Skeletal muscle cell (primary cell): Measurements from ENCODE around the gene DNAAF9.

Experiments
- DNase-seq: peaks from one replicate; pipeline ENCODE4 v3.0.0-alpha.2; 2010; ENCODE audit warnings: low read depth
- H3K4me3 ChIP-seq: 2 replicates; pipeline ENCODE4 v1.5.1; 2011; ENCODE audit warnings: low read depth, mild to moderate bottlenecking, control low read depth, low read length, moderate library complexity

The DNAAF9 gene

DNA sequence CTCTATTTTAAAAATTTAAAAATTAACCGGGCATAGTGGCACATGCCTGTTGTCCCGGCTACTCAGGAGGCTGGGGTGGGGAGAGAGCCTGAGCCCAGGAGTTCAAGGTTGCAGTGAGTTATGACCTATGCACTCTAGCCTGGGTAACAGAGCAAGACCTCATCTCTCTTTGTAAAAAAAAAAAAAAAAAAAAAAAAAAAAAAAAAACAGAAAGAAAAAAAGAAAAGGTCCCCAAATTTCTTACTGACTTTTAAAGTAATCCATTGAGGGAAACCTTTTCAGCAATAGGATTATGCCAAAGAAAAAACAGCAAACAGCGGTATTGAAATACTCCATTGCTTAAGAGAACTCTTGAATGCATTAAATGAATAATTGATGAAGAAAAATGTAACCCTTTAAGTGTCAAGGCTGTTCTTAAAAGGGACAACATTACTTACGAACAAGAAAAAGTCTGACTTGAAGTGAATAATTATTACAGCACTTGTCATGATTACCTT, 6.0 kb upstream of the DNAAF9 start:
- DNase-seq = no peak
- no peak overlapping the region for H3K4me3 ChIP-seq

DNA sequence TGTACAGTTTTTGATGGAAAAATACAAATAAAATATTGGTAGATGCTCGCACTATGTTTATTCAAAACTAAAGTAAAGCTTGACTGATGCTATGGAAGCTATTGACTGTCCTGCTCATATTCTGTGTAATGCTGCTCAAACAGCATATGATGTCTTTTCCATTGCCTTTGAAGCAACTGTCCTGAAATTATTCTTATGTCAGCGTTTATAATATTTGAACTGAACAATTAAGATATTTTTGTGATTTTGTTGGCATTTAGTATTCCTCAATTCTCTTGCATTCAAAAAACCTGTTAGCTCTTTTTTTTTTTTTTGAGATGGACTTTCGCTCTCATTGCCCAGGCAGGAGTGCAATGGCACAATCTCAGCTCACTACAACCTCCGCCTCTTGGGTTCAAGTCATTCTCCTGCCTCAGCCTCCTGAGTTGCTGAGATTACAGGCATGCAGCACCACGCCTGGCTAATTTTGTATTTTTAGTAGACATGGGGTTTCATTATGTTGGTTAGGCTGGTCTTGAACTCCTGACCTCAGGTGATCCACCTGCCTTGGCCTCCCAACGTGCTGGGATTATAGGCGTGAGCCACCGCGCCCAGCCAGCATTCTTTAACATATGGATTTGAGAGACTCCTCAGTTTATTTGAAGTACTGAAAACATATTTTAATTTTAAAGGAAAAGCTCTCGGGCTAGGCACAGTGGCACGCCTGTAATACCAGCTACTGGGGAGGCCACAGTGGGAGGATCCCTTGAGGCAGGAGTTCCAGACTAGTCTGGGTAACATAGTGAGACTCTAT, 5.3 kb upstream of the DNAAF9 start:
- H3K4me3 ChIP-seq = no peak overlapping the region
- DNase-seq = no peak

DNA sequence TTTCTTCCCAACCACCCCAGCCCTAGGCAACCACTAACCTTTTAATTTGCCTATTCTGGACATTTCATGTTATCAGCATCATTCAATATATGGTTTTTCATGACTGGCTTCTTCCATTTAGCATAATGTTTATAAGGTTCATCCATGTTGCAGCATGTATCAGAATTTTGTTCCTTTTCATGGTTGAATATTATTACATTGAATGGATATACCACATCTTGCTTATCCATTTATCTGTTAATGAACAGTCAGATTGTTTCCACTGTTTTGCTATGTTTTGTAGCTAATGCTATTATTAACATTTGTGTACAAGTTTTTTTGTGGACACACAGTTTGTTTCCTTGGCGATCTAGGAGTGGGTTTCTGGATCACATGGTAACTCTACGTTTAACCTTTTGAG, 3.0 kb upstream of the DNAAF9 start:
- DNase-seq = no peak
- no peak overlapping the region for H3K4me3 ChIP-seq

DNA sequence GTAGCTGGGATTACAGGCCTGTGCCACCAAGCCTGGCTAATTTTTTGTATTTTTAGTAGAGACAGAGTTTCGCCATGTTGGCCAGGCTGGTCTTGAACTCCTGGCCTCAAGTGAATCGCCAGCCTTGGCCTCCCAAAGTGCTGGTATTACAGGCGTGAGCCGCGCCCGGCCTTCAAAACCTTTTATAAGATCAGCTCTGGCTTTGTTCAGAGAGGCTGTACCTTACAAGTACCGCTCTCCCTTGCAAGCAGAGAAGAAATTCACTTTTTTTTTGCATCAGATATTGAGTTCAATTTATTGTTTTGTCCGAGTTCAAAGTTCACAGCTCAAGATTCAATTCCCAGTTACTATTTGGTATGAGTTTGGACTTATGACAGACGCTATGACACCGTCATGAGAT, 1.9 kb upstream of the DNAAF9 start:
- no peak overlapping the region for H3K4me3 ChIP-seq
- DNase-seq = no peak

DNA sequence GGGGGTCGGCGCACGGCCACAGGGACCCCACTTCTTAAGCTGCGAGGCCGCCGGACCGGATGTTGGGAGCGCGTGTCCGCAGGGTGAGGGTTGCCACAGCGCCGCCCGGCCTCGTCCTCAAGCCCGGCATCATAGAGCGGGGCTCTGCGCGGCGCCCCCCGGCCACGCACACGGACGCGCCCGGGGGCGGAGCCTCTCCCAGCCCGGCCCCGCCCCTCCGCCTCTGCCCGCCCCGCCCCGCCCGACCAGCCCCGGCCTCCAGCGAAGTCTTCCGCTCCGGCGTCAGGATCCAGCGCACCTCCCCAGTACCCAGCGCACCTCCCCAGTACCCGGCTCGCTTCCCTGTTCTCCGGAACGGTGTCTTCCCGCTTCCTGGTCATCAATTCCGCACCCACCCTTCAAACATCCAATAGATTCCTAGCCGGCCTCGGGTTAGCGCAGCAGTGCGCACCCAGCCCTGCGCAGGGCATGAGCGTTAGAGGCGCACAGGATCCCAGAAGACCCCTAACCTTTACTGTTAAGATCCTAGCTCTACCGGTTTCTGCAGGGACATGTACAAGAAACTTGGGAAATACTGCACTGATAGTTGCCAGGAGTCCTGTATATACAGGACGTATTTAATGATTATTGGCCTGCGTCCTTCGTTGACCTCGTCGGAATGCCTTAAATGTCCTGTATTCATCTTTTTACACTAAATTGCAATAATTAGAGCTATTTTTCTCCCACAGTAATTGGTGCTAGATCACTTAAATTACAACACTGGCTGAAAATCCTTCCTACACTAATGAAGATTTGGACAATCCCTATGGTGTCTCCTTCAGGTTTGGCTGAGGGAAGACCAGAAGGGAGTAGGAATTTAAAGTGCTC, 535 bp upstream of the DNAAF9 start:
- peak; percentile 41 for DNase-seq
- H3K4me3 ChIP-seq = peak overlapping the region; percentile 92

DNA sequence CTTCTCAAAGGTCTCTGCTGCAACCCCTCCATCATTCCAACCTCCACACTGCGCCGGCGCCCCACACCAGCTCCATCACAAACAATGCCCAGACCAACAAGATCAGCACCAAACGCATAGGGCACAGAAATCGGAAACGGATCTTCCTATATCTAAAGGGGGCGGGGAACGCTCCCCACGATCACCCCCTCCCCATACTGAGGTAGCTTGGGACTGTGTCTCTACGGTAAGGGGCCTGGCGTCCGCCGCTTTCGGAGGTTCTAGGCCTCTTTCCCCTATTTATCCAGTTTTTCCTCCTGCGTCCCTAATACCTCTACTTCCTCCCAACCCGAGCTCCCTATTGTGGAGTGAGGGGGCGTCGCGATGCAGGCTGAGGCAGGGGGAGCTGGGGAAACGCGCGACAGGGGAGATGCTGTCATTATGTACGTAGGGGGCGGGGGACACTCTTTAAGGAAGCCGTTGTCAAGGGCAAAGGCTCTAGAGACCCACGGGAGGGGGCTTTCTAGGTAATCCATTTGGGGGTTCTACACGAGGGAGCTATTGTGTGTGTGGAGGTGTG, 909 bp downstream of the DNAAF9 start:
- DNase-seq = no peak
- H3K4me3 ChIP-seq = peak overlapping the region; percentile 92

DNA sequence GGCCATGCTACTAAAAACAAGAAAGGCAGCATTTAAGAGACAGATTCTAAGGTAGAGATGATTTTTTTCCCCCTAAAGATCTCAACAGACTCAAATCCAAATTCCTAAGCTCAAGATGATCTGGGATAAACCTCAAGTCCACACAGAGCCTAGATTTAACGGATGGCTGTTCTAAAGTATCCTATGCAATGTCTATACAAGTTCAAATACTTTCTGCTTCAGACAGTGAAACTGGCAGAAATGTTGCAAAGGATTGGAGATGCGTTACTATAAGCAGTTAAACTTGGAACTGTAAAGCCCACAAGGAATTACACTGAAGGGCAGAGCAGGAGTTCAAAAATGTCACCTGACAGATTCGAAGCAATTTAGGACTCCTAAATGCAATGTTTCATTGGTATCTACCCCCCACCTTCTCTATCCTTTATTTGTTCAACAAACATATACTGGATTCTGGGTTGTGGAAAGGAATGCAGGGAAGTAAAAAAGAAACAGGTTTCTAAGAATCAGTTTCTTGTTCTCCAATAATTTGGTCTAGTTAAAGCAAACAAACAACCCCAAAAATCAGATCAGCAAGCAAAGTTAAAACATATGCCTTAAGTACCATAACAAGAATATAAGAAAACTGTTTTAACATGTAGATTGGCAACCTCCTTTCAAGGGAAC, 1.6 kb downstream of the DNAAF9 start:
- no peak for DNase-seq
- peak overlapping the region; percentile 92 for H3K4me3 ChIP-seq

DNA sequence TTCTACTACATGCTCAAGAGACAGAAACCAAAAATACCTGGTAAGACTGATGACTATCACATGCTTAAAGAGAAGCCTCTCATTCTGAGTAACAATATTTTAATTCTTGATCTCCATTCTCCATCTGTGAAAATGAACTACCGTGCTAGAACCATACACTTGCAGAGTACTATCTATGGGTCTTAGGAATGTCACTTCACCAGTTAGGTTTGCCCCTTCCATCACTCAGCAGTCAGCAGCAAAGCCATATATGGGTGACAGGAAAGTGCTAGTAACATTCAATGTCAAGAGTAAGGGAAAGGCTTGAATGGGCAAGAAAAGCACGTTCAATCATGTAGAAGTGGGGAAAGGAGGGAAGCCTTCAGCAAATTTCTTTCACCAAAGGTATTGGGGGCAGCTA, 2.3 kb downstream of the DNAAF9 start:
- no peak overlapping the region for H3K4me3 ChIP-seq
- no peak for DNase-seq

DNA sequence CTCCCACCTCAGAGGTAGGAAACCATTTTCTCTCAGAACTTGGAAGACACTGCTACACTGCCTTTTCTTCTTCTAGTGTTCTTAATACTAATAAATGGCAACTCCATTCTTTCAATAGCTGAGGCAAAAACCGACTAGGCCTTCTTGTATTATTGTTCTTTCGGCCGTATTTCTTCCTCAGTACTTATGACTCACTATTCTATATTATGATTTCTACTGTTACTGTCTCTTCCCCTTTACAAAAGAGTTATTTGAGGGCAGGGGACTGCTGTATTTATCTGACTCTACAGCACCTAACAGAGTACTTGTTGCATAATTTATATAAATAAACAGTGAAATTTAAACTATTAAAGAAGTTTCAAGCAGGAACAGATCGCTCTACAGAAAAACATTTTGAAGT, 3.1 kb downstream of the DNAAF9 start:
- no peak for DNase-seq
- no peak overlapping the region for H3K4me3 ChIP-seq

DNA sequence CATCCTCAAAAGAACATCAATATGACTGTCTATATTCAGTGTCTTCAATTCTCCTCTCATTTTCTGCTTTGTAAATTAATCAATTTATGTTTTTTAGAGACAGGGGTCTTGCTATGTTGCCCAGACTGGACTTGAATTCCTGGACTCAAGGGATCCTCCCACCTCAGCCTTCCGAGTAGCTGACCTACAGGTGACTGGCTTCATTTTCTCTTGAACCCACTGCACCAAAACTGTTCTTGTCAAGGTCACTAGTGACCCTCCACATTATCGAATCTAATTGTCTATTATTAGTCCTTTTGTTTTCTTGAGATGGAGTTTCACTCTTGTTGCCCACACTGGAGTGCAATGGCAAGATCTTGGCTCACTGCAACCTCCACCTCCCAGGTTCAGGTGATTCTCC, 3.7 kb downstream of the DNAAF9 start:
- no peak overlapping the region for H3K4me3 ChIP-seq
- no peak for DNase-seq

DNA sequence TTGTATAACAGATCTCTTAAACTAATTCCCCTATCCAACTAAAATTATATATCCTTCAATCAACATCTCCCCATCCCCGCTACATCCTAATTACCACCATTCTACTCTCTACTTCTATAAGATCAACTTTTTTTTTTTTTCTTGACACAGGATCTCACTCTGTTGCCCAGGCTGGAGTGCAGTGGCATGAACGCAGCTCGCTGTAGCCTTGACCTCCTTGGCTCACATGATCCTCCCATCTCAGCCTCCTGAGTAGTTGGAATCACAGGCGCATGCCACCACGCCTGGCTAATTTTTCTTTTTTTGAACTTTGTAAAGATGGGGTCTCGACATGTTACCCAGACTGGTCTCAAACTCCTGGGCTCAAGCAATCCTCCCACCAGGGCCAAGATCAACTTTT, 5.0 kb downstream of the DNAAF9 start:
- no peak for DNase-seq
- H3K4me3 ChIP-seq = no peak overlapping the region

DNA sequence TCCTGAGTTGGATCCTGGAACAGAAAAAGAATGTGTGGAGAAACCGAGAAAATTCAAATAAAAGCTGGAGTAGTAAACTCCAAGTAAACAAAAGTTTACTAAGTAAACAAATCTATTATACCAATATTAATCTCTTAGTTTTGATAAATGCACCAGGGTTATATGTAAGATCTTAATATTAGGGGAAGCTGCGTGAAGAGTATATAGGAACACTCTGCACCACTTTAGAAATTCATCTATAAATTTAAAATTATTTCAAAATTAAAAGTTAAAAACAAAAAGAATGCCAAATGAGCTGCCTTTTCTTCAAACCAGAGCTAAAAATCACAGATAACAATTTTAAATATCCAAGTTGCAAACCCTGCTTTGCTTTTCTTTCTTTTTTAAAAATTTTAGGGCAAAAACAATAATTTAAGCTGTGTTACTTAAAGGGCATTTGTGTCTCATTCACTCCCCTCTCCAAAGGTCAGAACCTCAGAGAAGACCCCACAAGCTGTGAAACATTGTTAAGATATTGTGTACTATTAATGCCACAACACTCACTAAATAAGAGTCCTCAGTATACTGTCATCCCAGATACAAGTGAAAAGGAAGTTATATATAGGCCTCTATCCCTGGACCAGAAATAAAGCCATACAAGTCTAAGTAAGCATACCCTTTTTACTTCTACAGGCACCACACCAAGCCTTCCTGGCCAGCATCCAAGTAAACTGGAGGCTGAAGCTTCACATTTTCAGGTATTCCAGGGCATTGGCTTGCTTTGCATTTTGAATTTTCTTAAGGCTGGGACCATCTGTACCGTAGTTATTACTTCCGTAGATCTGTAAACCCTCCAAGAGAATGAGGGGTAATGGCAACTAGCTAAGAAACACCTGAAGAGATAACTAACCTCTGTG, 7.0 kb downstream of the DNAAF9 start:
- no peak overlapping the region for H3K4me3 ChIP-seq
- DNase-seq = no peak

DNA sequence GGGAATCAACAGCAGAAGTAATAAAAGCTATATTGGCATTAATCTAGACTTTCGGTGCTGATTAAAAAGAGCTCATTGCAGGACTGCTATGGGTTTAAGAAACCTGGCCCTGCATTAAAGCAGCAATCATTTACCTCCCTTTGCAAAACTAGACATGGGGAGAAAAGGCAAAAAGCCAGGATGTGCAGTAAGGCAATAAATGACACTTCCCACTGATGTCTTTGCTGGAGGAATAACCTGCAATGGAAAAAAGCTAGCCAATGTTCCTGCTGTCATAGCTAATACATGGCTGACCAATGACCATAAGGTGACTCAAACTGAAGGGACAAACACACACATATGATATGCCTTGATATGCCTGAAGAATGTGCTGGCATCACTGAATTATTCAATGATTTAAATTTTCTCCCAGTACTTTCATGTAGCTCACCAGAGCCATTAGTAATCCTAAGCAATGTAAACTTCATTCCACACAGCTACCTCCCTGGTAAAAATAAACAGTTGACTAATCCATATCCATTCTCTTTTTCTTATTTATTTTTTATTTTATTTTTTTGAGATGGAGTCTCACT, 8.7 kb downstream of the DNAAF9 start:
- no peak overlapping the region for H3K4me3 ChIP-seq
- no peak for DNase-seq

DNA sequence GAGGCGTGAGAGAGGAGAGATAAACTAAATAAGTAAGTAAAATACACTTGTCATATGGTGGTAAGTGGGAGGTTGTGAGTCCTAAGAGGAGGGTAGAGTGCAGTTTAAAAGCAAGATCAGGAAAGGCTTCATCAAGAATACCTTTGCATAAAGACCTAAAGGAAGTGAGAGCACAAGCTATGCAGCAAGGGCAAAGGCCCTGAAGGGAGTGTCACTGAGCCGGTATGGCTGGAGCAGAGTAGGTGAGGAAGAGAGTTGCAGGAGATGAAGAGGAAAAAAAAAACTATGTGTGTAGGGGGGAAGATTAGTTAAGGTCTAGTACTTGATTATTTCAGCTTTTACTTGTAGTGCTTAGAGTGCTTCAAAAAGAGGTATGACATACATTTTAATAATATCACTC, 11.0 kb downstream of the DNAAF9 start:
- no peak for DNase-seq

DNA sequence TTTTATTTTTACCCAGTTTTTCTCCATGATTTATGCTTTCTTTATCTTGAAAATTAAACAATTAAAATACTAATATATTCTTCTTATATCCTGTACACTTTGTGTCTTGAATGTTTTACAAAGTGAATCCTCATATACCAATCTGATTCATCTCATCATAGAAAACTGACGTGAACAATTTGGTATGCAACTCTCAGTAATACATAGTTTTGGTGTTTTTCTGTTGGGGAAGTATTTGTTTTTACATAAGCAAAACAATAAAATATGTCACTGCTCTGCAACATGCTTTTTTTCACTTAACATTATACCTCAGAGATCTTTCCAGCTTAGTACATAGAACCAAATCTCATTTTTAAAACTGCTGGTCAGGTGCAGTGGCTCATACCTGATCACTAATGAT, 14.7 kb downstream of the DNAAF9 start:
- no peak for DNase-seq
- no peak overlapping the region for H3K4me3 ChIP-seq

More for the DNA sequence above, 11.0 kb downstream of the DNAAF9 start:
- H3K4me3 ChIP-seq = no peak overlapping the region

DNA sequence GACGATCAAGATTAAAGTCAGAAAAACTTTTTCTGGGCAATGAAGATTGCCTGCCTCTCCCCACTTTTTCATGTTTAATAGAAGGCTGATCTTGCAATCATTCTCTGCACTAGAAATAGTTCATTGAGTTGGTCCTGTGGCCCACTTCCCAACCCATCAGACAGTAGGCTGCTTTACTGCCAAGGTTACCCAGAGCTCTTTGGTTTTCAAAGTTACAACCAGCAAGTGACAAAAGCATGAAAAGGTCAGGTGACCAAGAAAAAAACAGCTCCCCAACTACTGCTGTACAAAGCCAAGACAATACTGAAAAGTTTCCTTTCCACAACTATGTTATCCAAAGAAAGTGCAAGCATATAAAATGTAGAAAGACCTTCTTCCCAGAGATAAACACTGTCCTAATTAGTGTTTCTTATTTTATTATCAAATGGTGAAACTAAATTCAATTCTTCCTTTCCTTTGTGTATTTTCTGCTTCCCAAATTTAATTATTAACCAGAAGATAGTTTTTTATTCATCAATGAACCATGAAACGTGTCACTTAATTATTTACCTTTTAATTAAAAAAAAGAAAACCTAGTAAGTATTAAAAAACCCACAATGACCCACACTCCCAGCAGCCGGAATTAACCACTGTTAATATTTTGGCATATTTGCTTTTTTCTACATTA, 16.6 kb downstream of the DNAAF9 start:
- DNase-seq = no peak
- H3K4me3 ChIP-seq = no peak overlapping the region

DNA sequence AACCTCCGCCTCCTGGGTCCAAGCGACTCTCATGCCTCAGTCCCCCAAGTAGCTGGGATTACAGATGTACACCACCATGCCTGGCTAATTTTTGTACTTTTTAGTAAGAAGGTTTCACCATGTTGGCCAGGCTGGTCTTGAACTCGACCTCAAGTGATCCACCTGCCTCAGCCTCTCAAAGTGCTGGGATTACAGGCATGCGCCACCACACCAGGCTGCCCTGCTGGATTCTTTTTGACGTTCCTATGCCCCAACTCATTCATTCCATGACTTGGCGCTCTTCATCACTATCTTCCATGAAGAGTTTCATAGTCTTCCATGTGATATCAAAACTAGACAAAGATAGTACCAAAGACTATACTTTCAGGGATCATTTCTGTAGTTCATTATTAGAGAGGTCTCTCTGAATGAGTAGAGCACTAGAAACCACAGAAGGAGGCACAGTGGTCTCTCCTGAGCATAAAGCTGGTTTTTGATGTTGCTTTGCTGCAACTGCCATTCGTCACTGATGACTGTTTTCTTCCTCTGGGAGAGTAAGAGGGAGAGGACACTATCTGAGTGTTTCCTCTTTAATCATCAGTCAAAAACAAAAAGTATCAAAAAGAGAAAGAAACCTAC, 23.5 kb downstream of the DNAAF9 start:
- no peak for DNase-seq
- no peak overlapping the region for H3K4me3 ChIP-seq

DNA sequence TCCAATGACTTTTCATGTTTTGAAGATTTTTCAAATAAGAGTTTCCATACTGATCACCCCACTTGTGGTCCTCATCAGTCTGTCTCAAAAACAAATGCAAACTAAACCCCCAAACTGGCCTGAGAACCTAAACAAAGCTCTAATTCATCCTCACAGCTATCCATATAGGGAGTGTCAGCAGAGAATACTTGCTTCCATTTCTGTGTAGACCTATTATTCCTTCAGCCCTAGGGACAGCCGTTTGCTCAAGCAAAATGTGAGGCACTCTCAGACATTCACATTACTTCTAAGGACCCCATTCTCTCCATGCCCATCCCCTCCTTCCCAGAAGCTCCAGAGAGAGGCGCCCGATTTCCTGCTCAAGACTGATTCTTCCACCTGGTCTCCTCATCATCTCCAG, 24.6 kb downstream of the DNAAF9 start:
- no peak overlapping the region for H3K4me3 ChIP-seq
- no peak for DNase-seq
